GM23338 (cell line): ENCODE data around the gene NLGN1. TPM values are rescaled to one million over a fixed set of nuclear protein-coding genes. Genes with fewer than 3 reads are reported as not detected.

Experiments
- ATAC-seq: fragments of 200-7000 bp; cut with Tn5 transposase; 3 replicates; pipeline ENCODE4 v1.9.1; 2020
- DNase-seq: peaks from one replicate; pipeline ENCODE4 v3.0.0-alpha.2; 2015; ENCODE audit warnings: low spot score
- H2AFZ ChIP-seq: fragments of 200-600 bp; sonication (generic); 2 replicates; pipeline ENCODE4 v1.8.0; 2016; ENCODE audit warnings: antibody characterized with exemption, mild to moderate bottlenecking, moderate library complexity
- H3F3A ChIP-seq: fragments of 200-600 bp; sonication (generic); replicated peaks from 2 replicates; pipeline ENCODE4 v1.8.0; 2017; ENCODE audit warnings: antibody characterized with exemption, mixed run types, low read depth
- H3K27ac ChIP-seq: fragments of 200-600 bp; sonication (generic); 2 replicates; pipeline ENCODE4 v1.6.1; 2016; ENCODE audit warnings: low read depth
- H3K27me3 ChIP-seq: fragments of 200-600 bp; sonication (generic); 2 replicates; pipeline ENCODE4 v1.8.0; 2016; ENCODE audit warnings: mild to moderate bottlenecking, mixed run types, moderate library complexity; ENCODE audit not compliant: insufficient read depth
- H3K36me3 ChIP-seq: fragments of 200-600 bp; sonication (generic); 2 replicates; pipeline ENCODE4 v1.8.0; 2016; ENCODE audit warnings: mild to moderate bottlenecking; ENCODE audit not compliant: insufficient read depth
- H3K4me1 ChIP-seq: fragments of 200-600 bp; sonication (generic); 2 replicates; pipeline ENCODE4 v1.8.0; 2016; ENCODE audit warnings: mild to moderate bottlenecking, moderate library complexity; ENCODE audit not compliant: insufficient read depth
- H3K4me2 ChIP-seq: fragments of 200-600 bp; sonication (generic); 2 replicates; pipeline ENCODE4 v1.7.1; 2017; ENCODE audit warnings: mixed run types
- H3K4me3 ChIP-seq: fragments of 200-600 bp; sonication (generic); 2 replicates; pipeline ENCODE4 v1.6.1; 2016; ENCODE audit warnings: mixed run types
- H3K79me2 ChIP-seq: fragments of 200-600 bp; sonication (generic); replicated peaks from 2 replicates; pipeline ENCODE4 v1.8.0; 2017; ENCODE audit warnings: mild to moderate bottlenecking; ENCODE audit not compliant: insufficient read depth
- H3K9me2 ChIP-seq: fragments of 200-600 bp; sonication (generic); 2 replicates; pipeline ENCODE4 v1.8.0; 2017; ENCODE audit not compliant: insufficient read depth
- H4K20me1 ChIP-seq: fragments of 200-600 bp; sonication (generic); replicated peaks from 2 replicates; pipeline ENCODE4 v1.8.0; 2017; ENCODE audit warnings: mild to moderate bottlenecking; ENCODE audit not compliant: insufficient read depth
- H3K27ac Mint-ChIP-seq: 2 replicates; pipeline ENCODE4 v1.8.0; 2020; ENCODE audit warnings: inconsistent platforms, mild to moderate bottlenecking, moderate library complexity, mixed read lengths
- H3K27me3 Mint-ChIP-seq: 3 replicates; pipeline ENCODE4 v1.8.0; 2022; ENCODE audit warnings: low read depth, mild to moderate bottlenecking, moderate library complexity, mixed read lengths, inconsistent platforms; ENCODE audit not compliant: insufficient read depth, poor library complexity
- H3K36me3 Mint-ChIP-seq: 3 replicates; pipeline ENCODE4 v1.8.0; 2021; ENCODE audit warnings: low read depth, mild to moderate bottlenecking, inconsistent platforms, moderate library complexity, mixed read lengths
- H3K4me1 Mint-ChIP-seq: 3 replicates; pipeline ENCODE4 v1.8.0; 2020; ENCODE audit warnings: mild to moderate bottlenecking, inconsistent platforms, mixed read lengths
- H3K4me3 Mint-ChIP-seq: 3 replicates; pipeline ENCODE4 v1.8.0; 2021; ENCODE audit warnings: moderate library complexity, mild to moderate bottlenecking, inconsistent platforms, mixed read lengths
- H3K9me3 Mint-ChIP-seq: 3 replicates; pipeline ENCODE4 v1.8.0; 2020; ENCODE audit warnings: moderate library complexity, mild to moderate bottlenecking, inconsistent platforms, mixed read lengths
- CREB1 ChIP-seq: fragments of 250-450 bp; sonication (Bioruptor Pico); IDR thresholded peaks from 2 replicates; pipeline ENCODE4 v1.5.0; 2020; ENCODE audit warnings: low read depth, mild to moderate bottlenecking, moderate library complexity
- CTCF ChIP-seq, 2 experiments: fragments of 200-600 bp in 1 of 2; sonication (generic) in 1 of 2; conservative IDR thresholded peaks; 2 replicates each; pipeline versions ENCODE4 v1.5.1 to v1.6.1; 2016 to 2017; ENCODE audit warnings: antibody characterized with exemption in 2 of 2, low read depth in 2 of 2, mild to moderate bottlenecking in 2 of 2, moderate library complexity in 1 of 2
- ETS1 ChIP-seq: IDR thresholded peaks from 2 replicates; pipeline ENCODE4 v1.6.1; 2016; ENCODE audit warnings: antibody characterized with exemption
- EZH2 ChIP-seq: fragments of 200-600 bp; sonication (generic); IDR thresholded peaks from one replicate; pipeline ENCODE4 v1.8.0; 2017; ENCODE audit warnings: antibody characterized with exemption, mild to moderate bottlenecking, low read depth; ENCODE audit not compliant: unreplicated experiment
- EZH2phosphoT487 ChIP-seq: fragments of 200-600 bp; sonication (generic); IDR thresholded peaks from one replicate; pipeline ENCODE4 v1.8.1; 2018; ENCODE audit warnings: antibody characterized with exemption; ENCODE audit not compliant: unreplicated experiment
- NANOG ChIP-seq: IDR thresholded peaks from 2 replicates; pipeline ENCODE4 v1.6.1; 2016; ENCODE audit warnings: antibody characterized with exemption, borderline replicate concordance
- POLR2AphosphoS5 ChIP-seq: IDR thresholded peaks from 2 replicates; pipeline ENCODE4 v1.6.1; 2016; ENCODE audit warnings: antibody characterized with exemption, low read depth
- REST ChIP-seq: IDR thresholded peaks from one replicate; pipeline ENCODE4 v1.6.1; 2018; ENCODE audit warnings: antibody characterized with exemption; ENCODE audit not compliant: unreplicated experiment
- STAT1 ChIP-seq: IDR thresholded peaks from one replicate; pipeline ENCODE4 v1.6.1; 2016; ENCODE audit warnings: antibody characterized with exemption; ENCODE audit not compliant: unreplicated experiment
- ZNF114 ChIP-seq: fragments of 250-450 bp; sonication (Bioruptor Pico); IDR thresholded peaks from 2 replicates; pipeline ENCODE4 v1.5.0; 2020; ENCODE audit warnings: mild to moderate bottlenecking, moderate library complexity
- ZNF331 ChIP-seq: fragments of 250-450 bp; sonication (Bioruptor Pico); IDR thresholded peaks from 2 replicates; pipeline ENCODE4 v1.5.0; 2020; ENCODE audit warnings: low read depth, mild to moderate bottlenecking, moderate library complexity
- ZNF462 ChIP-seq: fragments of 250-450 bp; sonication (Bioruptor Pico); IDR thresholded peaks from 2 replicates; pipeline ENCODE4 v1.5.0; 2020; ENCODE audit warnings: mild to moderate bottlenecking, moderate library complexity
- polyA plus RNA-seq: library from polyadenylated mRNA; unstranded; fragments of >200 nt; fragmentation: Nextera tagmentation; extraction: Ambion mirVana; gene quantifications from 2 replicates; pipeline ENCODE4 v1.2.1, GENCODE V29; 2016
- total RNA-seq: library from RNA; depleted of rRNA; stranded (reverse); fragments of >200 nt; shearing (Covaris generic); gene quantifications from 2 replicates; pipeline ENCODE4 v1.2.3, GENCODE V29; 2014

The NLGN1 gene
- total and polyA plus RNA-seq, 2 experiments from 2014 or later: 6.5 to 18.6 TPM

GRCh38 chr3:174204765-174205164, 807.2 kb downstream of the NLGN1 start:
- Mint-ChIP-seq H3K4me1 (peaks cover 18% of the 10 kb centered on the region), H3K9me3 (no peaks in the 10 kb centered on the region), H3K27me3 (peaks cover 1% of the 10 kb centered on the region), H3K4me3 (no peak overlapping the region), H3K36me3 (no peaks in the 10 kb centered on the region), H3K27ac (no peak overlapping the region)
- H3K9me2 ChIP-seq: no peaks in the 10 kb centered on the region
- no peak overlapping the region for H3K4me3 ChIP-seq
- no peak for DNase-seq
- no peak overlapping the region for H3K27ac ChIP-seq
- H3K4me2 ChIP-seq: no peak overlapping the region
- no peaks in the 10 kb centered on the region for H3K36me3 ChIP-seq
- no peaks in the 10 kb centered on the region for H3K79me2 ChIP-seq
- no peaks in the 10 kb centered on the region for H3F3A ChIP-seq
- H3K4me1 ChIP-seq: peaks cover 22% of the 10 kb centered on the region; the same call in 1 of the 2 replicates
- H2AFZ ChIP-seq: no peak overlapping the region
- TF ChIP-seq ETS1: no peak
- no peak for TF ChIP-seq STAT1
- TF ChIP-seq POLR2AphosphoS5: no peak
- TF ChIP-seq ZNF331 (CRISPR knock-in tag): no peak
- no peak for TF ChIP-seq ZNF462 (CRISPR knock-in tag)
- TF ChIP-seq EZH2phosphoT487: no peak
- no peak for TF ChIP-seq NANOG
- TF ChIP-seq CREB1 (CRISPR knock-in tag): no peak
- no peak for TF ChIP-seq ZNF114 (CRISPR knock-in tag)
- TF ChIP-seq EZH2: no peak
- no peak for TF ChIP-seq REST
- TF ChIP-seq CTCF (conservative IDR thresholded peaks at IDR 0.05; ENCODE audit: low read depth in 2 of 2): no peak
- no peaks in the 10 kb centered on the region for H4K20me1 ChIP-seq
- no peaks in the 10 kb centered on the region for H3K27me3 ChIP-seq
- ATAC-seq: no peak
